ENCODE results near the gene GALNT1. TPM values are rescaled to one million over a fixed set of nuclear protein-coding genes. Genes with fewer than 3 reads are reported as not detected.

Gene GALNT1
- total and polyA plus RNA-seq, 2 of the 4 experiments (the other 2 are of a cell fraction) = 24.9 to 43.9 TPM

GRCh38 chr18:35633761-35634160 is 52.2 kb downstream of the GALNT1 start:
- Histone ChIP-seq H3K27ac (ENCODE audit: insufficient read depth, low read length) (no peak overlapping the region), H3K56ac (ENCODE audit: extremely low read depth, insufficient read depth, low read length) (no peak overlapping the region), H3K27me3 (ENCODE audit: control insufficient read depth, insufficient read depth, low read length) (no peaks in the 10 kb centered on the region), H2AFZ (replicated peaks; ENCODE audit: low read length, poor library complexity) (no peak overlapping the region), H3K14ac (replicated peaks; ENCODE audit: low read depth, low read length) (no peak overlapping the region), H4K5ac (ENCODE audit: low read depth, low read length) (no peak overlapping the region; the same call in 1 of the 2 replicates), H3K18ac (ENCODE audit: low read depth, low read length) (peak overlapping the region; percentile 55), H2AK9ac (replicated peaks; ENCODE audit: low read depth, low read length, poor library complexity) (no peak overlapping the region), H2BK20ac (ENCODE audit: low read depth, low read length) (no peak overlapping the region), H3K9ac (ENCODE audit: low read depth, low read length) (no peak overlapping the region), H3K9me3 (ENCODE audit: control insufficient read depth, insufficient read depth, low read length) (no peaks in the 10 kb centered on the region), H3K4me1 (ENCODE audit: control insufficient read depth, insufficient read depth, low read length) (peaks cover 8% of the 10 kb centered on the region), H3K4me2 (ENCODE audit: low read depth, low read length) (no peak overlapping the region), H4K8ac (ENCODE audit: low read depth in 2 of 2, low read length in 2 of 2) (peak overlapping the region in 1 of 2 experiments; percentile 8; a peak in 1 of 4 replicates), H4K20me1 (ENCODE audit: insufficient read depth, low read length) (0 out of 2 replicates have a peak, but pooled peaks cover 3% of the 10 kb centered on the region), H2AK5ac (ENCODE audit: low read depth, low read length) (no peak overlapping the region), H3K23ac (ENCODE audit: low read depth, low read length) (no peak overlapping the region), H3K4ac (ENCODE audit: low read depth, low read length) (no peak overlapping the region; the same call in 1 of the 2 replicates), H2BK120ac (ENCODE audit: low read depth, low read length) (no peak overlapping the region), H3K79me1 (ENCODE audit: low read depth in 1 of 2, low read length in 2 of 2) (0 out of 4 replicates have a peak, but pooled peaks cover 3 to 10% of the 10 kb centered on the region in 2 experiments), H2BK5ac (ENCODE audit: low read depth, low read length, poor library complexity, severe bottlenecking) (peak overlapping the region; percentile 69), H2BK15ac (ENCODE audit: low read depth, low read length) (no peak overlapping the region), H3K4me3 (ENCODE audit: insufficient read depth, low read depth, low read length) (no peak overlapping the region), H3K9me1 (ENCODE audit: insufficient read depth, low read length) (peaks cover 4% of the 10 kb centered on the region; the same call in 1 of the 2 replicates), H3K36me3 (ENCODE audit: control insufficient read depth, insufficient read depth, low read length) (no peaks in the 10 kb centered on the region), H4K91ac (ENCODE audit: insufficient read depth, low read depth, low read length) (no peak overlapping the region)
- no peak for DNase-seq
- no peak for TF ChIP-seq POLR2A (IDR thresholded peaks at IDR 0.05; ENCODE audit: low read depth, low read length)
- TF ChIP-seq MAZ (IDR thresholded peaks at IDR 0.05; ENCODE audit: borderline replicate concordance, low read depth, low read length) = no peak
- TF ChIP-seq CTCF (conservative IDR thresholded peaks at IDR 0.05; ENCODE audit: low read depth, low read length) = no peak
- no peak for TF ChIP-seq RCOR1 (IDR thresholded peaks at IDR 0.05; ENCODE audit: insufficient replicate concordance, low read length)
- TF ChIP-seq MXI1 (IDR thresholded peaks at IDR 0.05; ENCODE audit: borderline replicate concordance, low read depth, low read length) = no peak
- no peak for TF ChIP-seq BHLHE40 (IDR thresholded peaks at IDR 0.05; ENCODE audit: low read depth, low read length)
- no peak for TF ChIP-seq RAD21 (IDR thresholded peaks at IDR 0.05; ENCODE audit: low read length)
- TF ChIP-seq CEBPB (IDR thresholded peaks at IDR 0.05; ENCODE audit: low read depth, low read length) = no peak
- no peak for TF ChIP-seq CHD1 (IDR thresholded peaks at IDR 0.05; ENCODE audit: low read depth, low read length)
- TF ChIP-seq RFX5 (IDR thresholded peaks at IDR 0.05; ENCODE audit: low read depth, low read length) = no peak
- TF ChIP-seq NFE2L2 (IDR thresholded peaks at IDR 0.05; ENCODE audit: low read depth, low read length) = no peak
- no peak for TF ChIP-seq USF2 (IDR thresholded peaks at IDR 0.05; ENCODE audit: low read depth, low read length)
- no peak for TF ChIP-seq FOS (IDR thresholded peaks at IDR 0.05; ENCODE audit: low read depth, low read length)
- no peak for TF ChIP-seq MAFK (IDR thresholded peaks at IDR 0.05; ENCODE audit: low read depth, low read length)
- TF ChIP-seq ELK1 (IDR thresholded peaks at IDR 0.05; ENCODE audit: borderline replicate concordance, low read depth, low read length) = no peak
- no peak for TF ChIP-seq SMC3 (IDR thresholded peaks at IDR 0.05; ENCODE audit: low read depth, low read length)
- CTCF ChIA-PET = no interaction called here
- intact Hi-C loops (cut with micrococcal nuclease) = no loop called here
- dilution Hi-C loops (cut with HindIII; ENCODE audit: low sequenced_read_pairs, unreplicated experiment) = no loop called here
- POLR2A ChIA-PET (ENCODE audit: unreplicated experiment) = no interaction called here
- no TSS peak for BruUV-seq (replicated peaks)
- no peak for ATAC-seq (ENCODE audit: low read depth)
- in situ Hi-C loops (cut with MboI; ENCODE audit: low sequenced_read_pairs) = no loop called here
